WTC11 (cell line): Measurements from ENCODE around the gene RABEPK. TPM values are rescaled to one million over a fixed set of nuclear protein-coding genes. Genes with fewer than 3 reads are reported as not detected.

Experiments
- ARID4B ChIP-seq: sonication (generic); formaldehyde crosslinking; IDR thresholded peaks from 2 replicates; pipeline ENCODE4 v1.8.0; 2023; ENCODE audit warnings: missing genetic modification reagents, mild to moderate bottlenecking, borderline replicate concordance
- CREB1 ChIP-seq: sonication (generic); formaldehyde crosslinking; IDR thresholded peaks from 2 replicates; pipeline ENCODE4 v1.8.0; 2023; ENCODE audit warnings: mild to moderate bottlenecking, missing genetic modification reagents
- CREM ChIP-seq: sonication (generic); formaldehyde crosslinking; IDR thresholded peaks from 2 replicates; pipeline ENCODE4 v1.8.1; 2022; ENCODE audit warnings: mild to moderate bottlenecking, missing genetic modification reagents, moderate library complexity
- CTCF ChIP-seq: fragments of 200-600 bp; IDR thresholded peaks from 2 replicates; pipeline ENCODE4 v1.8.0; 2022; ENCODE audit warnings: antibody characterized with exemption
- EMX1 ChIP-seq: fragments of 250-450 bp; sonication (Bioruptor Pico); IDR thresholded peaks from 2 replicates; pipeline ENCODE4 v1.8.0; 2021; ENCODE audit warnings: mild to moderate bottlenecking
- ESRRA ChIP-seq: sonication (generic); formaldehyde crosslinking; IDR thresholded peaks from 2 replicates; pipeline ENCODE4 v1.8.1; 2022; ENCODE audit warnings: mild to moderate bottlenecking, missing genetic modification reagents, borderline replicate concordance
- GABPB1 ChIP-seq: sonication (generic); formaldehyde crosslinking; IDR thresholded peaks from 2 replicates; pipeline ENCODE4 v1.8.1; 2023; ENCODE audit warnings: mild to moderate bottlenecking, missing genetic modification reagents
- GTF2I ChIP-seq: fragments of 250-450 bp; sonication (Bioruptor Pico); conservative IDR thresholded peaks from 2 replicates; pipeline ENCODE4 v1.4.0; 2021; ENCODE audit warnings: mild to moderate bottlenecking
- HMGXB4 ChIP-seq: sonication (generic); formaldehyde crosslinking; IDR thresholded peaks from 2 replicates; pipeline ENCODE4 v1.8.1; 2023; ENCODE audit warnings: mild to moderate bottlenecking, moderate library complexity, missing genetic modification reagents
- JUN ChIP-seq: sonication (generic); formaldehyde crosslinking; IDR thresholded peaks from 2 replicates; pipeline ENCODE4 v1.8.0; 2023; ENCODE audit warnings: mild to moderate bottlenecking, missing genetic modification reagents
- MXD4 ChIP-seq: fragments of 250-450 bp; sonication (Bioruptor Pico); IDR thresholded peaks from 2 replicates; pipeline ENCODE4 v1.8.0; 2021; ENCODE audit warnings: mild to moderate bottlenecking, moderate library complexity, borderline replicate concordance
- NFYB ChIP-seq: sonication (generic); formaldehyde crosslinking; conservative IDR thresholded peaks from 2 replicates; pipeline ENCODE4 v1.8.0; 2022; ENCODE audit warnings: low read depth, missing genetic modification reagents
- OVOL2 ChIP-seq: fragments of 250-450 bp; sonication (Bioruptor Pico); IDR thresholded peaks from 2 replicates; pipeline ENCODE4 v1.9.0; 2021; ENCODE audit warnings: mild to moderate bottlenecking, borderline replicate concordance
- PRRX2 ChIP-seq: fragments of 250-450 bp; sonication (Bioruptor Pico); IDR thresholded peaks from 2 replicates; pipeline ENCODE4 v1.8.0; 2021; ENCODE audit warnings: mild to moderate bottlenecking
- SOX15 ChIP-seq: fragments of 250-450 bp; sonication (Bioruptor Pico); IDR thresholded peaks from 2 replicates; pipeline ENCODE4 v1.9.0; 2021; ENCODE audit warnings: mild to moderate bottlenecking
- SP1 ChIP-seq: sonication (generic); formaldehyde crosslinking; conservative IDR thresholded peaks from 2 replicates; pipeline ENCODE4 v1.8.1; 2022; ENCODE audit warnings: missing genetic modification reagents
- TEAD1 ChIP-seq: sonication (generic); formaldehyde crosslinking; IDR thresholded peaks from 2 replicates; pipeline ENCODE4 v1.8.0; 2022; ENCODE audit warnings: mild to moderate bottlenecking, missing genetic modification reagents
- ZNF138 ChIP-seq: sonication (generic); formaldehyde crosslinking; conservative IDR thresholded peaks from 2 replicates; pipeline ENCODE4 v1.8.1; 2022; ENCODE audit warnings: mild to moderate bottlenecking, moderate library complexity, missing genetic modification reagents
- ZNF232 ChIP-seq: sonication (generic); formaldehyde crosslinking; IDR thresholded peaks from 2 replicates; pipeline ENCODE4 v1.8.0; 2022; ENCODE audit warnings: mild to moderate bottlenecking, missing genetic modification reagents
- ZNF396 ChIP-seq: fragments of 250-450 bp; sonication (Bioruptor Pico); IDR thresholded peaks from 2 replicates; pipeline ENCODE4 v1.8.0; 2021; ENCODE audit warnings: mild to moderate bottlenecking, moderate library complexity, borderline replicate concordance
- ZNF423 ChIP-seq: fragments of 250-450 bp; sonication (Bioruptor Pico); IDR thresholded peaks from 2 replicates; pipeline ENCODE4 v2.1.2; 2022; ENCODE audit warnings: mild to moderate bottlenecking, moderate library complexity
- total RNA-seq: library from RNA; stranded (reverse); gene quantifications from 3 replicates; pipeline ENCODE4 v1.2.3, GENCODE V29; 2021
- TF ChIP-seq, protein P1 (sequence below): sonication (generic); formaldehyde crosslinking; IDR thresholded peaks from 2 replicates; pipeline ENCODE4 v1.8.1; 2022; ENCODE audit warnings: mild to moderate bottlenecking, moderate library complexity, missing genetic modification reagents
- TF ChIP-seq, protein P2 (sequence below): fragments of 250-450 bp; sonication (Bioruptor Pico); IDR thresholded peaks from 2 replicates; pipeline ENCODE4 v2.1.2; 2022; ENCODE audit warnings: mild to moderate bottlenecking, moderate library complexity
- TF ChIP-seq, protein P3 (sequence below): sonication (generic); formaldehyde crosslinking; IDR thresholded peaks from 2 replicates; pipeline ENCODE4 v1.8.1; 2022; ENCODE audit warnings: missing genetic modification reagents, borderline replicate concordance
- TF ChIP-seq, protein P4 (sequence below): sonication (generic); formaldehyde crosslinking; IDR thresholded peaks from 2 replicates; pipeline ENCODE4 v1.8.1; 2023; ENCODE audit warnings: mild to moderate bottlenecking, missing genetic modification reagents

Gene RABEPK
- total RNA-seq, 1 experiment from 2014 or later: 25.5 TPM

DNA sequence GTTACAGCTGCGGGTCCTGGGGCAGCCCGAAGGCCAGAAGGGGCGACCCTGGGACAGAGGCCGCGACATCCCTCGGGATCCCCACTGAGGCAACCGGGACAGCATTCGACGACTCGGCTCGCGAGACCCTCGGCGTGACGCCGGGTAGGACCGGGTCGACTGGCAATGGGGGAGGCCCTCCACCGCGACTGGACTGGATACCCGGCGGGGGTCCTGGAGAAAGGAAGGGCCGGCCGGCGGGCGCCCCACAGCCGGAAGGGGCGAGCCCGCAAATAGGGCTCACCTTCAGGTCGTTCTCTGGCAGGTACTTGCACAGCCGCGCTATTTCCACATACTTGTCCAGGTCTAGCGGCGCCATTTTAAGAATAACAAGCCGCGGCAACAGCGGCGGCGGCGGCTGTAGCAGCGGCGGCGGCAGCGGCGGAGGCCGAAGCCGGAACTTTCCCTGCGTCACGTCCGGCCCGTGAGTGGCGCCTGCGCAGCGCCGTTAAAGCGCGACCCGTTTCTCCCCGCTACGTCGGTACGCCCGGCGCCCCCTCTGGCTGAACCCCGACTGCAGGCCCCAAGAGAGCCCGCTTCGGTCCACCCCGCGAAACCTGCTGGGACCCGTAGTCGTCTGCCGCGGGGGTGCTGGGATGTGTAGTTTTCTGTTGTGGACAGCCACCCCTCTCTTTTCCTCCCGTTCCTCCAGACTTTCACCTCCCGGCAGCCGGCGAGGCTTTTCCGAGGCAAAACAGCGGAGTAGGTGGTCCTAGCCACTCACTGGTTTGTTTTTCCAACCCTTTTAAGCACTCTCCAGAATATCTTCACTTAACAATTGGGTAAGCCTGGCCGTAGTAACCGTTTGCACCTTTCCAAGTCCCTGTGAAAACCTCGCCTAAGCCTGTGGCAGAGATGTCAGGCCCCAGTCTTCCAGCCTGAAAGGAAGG lies 10.7 kb upstream of the RABEPK start, which contains the start of gene PPP6C (continued):
- TF ChIP-seq, protein P1, sequence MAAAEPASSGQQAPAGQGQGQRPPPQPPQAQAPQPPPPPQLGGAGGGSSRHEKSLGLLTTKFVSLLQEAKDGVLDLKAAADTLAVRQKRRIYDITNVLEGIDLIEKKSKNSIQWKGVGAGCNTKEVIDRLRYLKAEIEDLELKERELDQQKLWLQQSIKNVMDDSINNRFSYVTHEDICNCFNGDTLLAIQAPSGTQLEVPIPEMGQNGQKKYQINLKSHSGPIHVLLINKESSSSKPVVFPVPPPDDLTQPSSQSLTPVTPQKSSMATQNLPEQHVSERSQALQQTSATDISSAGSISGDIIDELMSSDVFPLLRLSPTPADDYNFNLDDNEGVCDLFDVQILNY (CRISPR knock-in tag): peak; percentile 89
- TF ChIP-seq, protein P2, sequence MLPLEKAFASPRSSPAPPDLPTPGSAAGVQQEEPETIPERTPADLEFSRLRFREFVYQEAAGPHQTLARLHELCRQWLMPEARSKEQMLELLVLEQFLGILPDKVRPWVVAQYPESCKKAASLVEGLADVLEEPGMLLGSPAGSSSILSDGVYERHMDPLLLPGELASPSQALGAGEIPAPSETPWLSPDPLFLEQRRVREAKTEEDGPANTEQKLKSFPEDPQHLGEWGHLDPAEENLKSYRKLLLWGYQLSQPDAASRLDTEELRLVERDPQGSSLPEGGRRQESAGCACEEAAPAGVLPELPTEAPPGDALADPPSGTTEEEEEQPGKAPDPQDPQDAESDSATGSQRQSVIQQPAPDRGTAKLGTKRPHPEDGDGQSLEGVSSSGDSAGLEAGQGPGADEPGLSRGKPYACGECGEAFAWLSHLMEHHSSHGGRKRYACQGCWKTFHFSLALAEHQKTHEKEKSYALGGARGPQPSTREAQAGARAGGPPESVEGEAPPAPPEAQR (CRISPR knock-in tag): no peak
- TF ChIP-seq GABPB1 (CRISPR knock-in tag) (peak; percentile 69), ZNF423 (no peak), GTF2I (CRISPR knock-in tag) (no peak), CREB1 (CRISPR knock-in tag) (no peak), NFYB (no peak), ZNF232 (no peak), ZNF138 (CRISPR knock-in tag) (no peak), JUN (peak; percentile 81; the same call in 1 of the 2 replicates), SOX15 (CRISPR knock-in tag) (no peak), ARID4B (CRISPR knock-in tag) (0 out of 2 replicates have a peak, but pooled peaks have one; percentile 61), MXD4 (CRISPR knock-in tag) (no peak), ZNF396 (CRISPR knock-in tag) (no peak), ESRRA (peak; percentile 43; the same call in 1 of the 2 replicates), OVOL2 (CRISPR knock-in tag) (no peak), EMX1 (CRISPR knock-in tag) (no peak), TEAD1 (peak; percentile 1), SP1 (CRISPR knock-in tag) (peak; percentile 84), HMGXB4 (CRISPR knock-in tag) (peak; percentile 19; the same call in 1 of the 2 replicates), CREM (CRISPR knock-in tag) (peak; percentile 96), CTCF (0 out of 2 replicates have a peak, but pooled peaks have one; percentile 6), PRRX2 (CRISPR knock-in tag) (no peak)
- TF ChIP-seq, protein P3, sequence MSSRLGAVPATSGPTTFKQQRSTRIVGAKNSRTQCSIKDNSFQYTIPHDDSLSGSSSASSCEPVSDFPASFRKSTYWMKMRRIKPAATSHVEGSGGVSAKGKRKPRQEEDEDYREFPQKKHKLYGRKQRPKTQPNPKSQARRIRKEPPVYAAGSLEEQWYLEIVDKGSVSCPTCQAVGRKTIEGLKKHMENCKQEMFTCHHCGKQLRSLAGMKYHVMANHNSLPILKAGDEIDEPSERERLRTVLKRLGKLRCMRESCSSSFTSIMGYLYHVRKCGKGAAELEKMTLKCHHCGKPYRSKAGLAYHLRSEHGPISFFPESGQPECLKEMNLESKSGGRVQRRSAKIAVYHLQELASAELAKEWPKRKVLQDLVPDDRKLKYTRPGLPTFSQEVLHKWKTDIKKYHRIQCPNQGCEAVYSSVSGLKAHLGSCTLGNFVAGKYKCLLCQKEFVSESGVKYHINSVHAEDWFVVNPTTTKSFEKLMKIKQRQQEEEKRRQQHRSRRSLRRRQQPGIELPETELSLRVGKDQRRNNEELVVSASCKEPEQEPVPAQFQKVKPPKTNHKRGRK (CRISPR knock-in tag): no peak
- TF ChIP-seq, protein P4, sequence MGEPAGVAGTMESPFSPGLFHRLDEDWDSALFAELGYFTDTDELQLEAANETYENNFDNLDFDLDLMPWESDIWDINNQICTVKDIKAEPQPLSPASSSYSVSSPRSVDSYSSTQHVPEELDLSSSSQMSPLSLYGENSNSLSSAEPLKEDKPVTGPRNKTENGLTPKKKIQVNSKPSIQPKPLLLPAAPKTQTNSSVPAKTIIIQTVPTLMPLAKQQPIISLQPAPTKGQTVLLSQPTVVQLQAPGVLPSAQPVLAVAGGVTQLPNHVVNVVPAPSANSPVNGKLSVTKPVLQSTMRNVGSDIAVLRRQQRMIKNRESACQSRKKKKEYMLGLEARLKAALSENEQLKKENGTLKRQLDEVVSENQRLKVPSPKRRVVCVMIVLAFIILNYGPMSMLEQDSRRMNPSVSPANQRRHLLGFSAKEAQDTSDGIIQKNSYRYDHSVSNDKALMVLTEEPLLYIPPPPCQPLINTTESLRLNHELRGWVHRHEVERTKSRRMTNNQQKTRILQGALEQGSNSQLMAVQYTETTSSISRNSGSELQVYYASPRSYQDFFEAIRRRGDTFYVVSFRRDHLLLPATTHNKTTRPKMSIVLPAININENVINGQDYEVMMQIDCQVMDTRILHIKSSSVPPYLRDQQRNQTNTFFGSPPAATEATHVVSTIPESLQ (CRISPR knock-in tag): no peak
